ENCODE results near the gene GPC3.

DNA sequence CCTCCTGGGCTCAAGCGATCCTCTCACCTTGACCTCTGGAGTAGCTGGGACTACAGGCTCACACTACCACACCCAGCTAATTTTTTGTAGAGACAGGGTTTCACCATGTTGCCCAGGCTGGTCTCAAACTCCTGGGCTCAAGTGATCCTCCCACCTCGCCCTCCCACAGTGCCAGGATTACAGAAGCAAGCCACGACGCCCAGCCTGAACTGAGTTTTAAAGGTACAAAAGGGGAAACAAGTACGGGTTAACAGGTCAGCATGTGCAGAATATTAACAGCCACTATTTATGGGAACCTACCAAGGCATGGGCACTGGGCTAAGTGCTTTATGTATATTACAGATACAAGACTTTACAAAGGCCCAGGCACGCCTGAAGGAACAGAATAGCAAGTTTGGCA lies 405.8 kb downstream of the GPC3 start:
- TF ChIP-seq, protein P1, sequence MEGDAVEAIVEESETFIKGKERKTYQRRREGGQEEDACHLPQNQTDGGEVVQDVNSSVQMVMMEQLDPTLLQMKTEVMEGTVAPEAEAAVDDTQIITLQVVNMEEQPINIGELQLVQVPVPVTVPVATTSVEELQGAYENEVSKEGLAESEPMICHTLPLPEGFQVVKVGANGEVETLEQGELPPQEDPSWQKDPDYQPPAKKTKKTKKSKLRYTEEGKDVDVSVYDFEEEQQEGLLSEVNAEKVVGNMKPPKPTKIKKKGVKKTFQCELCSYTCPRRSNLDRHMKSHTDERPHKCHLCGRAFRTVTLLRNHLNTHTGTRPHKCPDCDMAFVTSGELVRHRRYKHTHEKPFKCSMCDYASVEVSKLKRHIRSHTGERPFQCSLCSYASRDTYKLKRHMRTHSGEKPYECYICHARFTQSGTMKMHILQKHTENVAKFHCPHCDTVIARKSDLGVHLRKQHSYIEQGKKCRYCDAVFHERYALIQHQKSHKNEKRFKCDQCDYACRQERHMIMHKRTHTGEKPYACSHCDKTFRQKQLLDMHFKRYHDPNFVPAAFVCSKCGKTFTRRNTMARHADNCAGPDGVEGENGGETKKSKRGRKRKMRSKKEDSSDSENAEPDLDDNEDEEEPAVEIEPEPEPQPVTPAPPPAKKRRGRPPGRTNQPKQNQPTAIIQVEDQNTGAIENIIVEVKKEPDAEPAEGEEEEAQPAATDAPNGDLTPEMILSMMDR (conservative IDR thresholded peaks at IDR 0.05), result no peak
- TF ChIP-seq ZFX (IDR thresholded peaks at IDR 0.05), result no peak

Data from C4-2B (cell line).